ENCODE measurements around the gene GLIS1. TPM values are rescaled to one million over a fixed set of nuclear protein-coding genes. Genes with fewer than 3 reads are reported as not detected.

The GLIS1 gene
- polyA plus RNA-seq, 3 donors: not detected

DNA sequence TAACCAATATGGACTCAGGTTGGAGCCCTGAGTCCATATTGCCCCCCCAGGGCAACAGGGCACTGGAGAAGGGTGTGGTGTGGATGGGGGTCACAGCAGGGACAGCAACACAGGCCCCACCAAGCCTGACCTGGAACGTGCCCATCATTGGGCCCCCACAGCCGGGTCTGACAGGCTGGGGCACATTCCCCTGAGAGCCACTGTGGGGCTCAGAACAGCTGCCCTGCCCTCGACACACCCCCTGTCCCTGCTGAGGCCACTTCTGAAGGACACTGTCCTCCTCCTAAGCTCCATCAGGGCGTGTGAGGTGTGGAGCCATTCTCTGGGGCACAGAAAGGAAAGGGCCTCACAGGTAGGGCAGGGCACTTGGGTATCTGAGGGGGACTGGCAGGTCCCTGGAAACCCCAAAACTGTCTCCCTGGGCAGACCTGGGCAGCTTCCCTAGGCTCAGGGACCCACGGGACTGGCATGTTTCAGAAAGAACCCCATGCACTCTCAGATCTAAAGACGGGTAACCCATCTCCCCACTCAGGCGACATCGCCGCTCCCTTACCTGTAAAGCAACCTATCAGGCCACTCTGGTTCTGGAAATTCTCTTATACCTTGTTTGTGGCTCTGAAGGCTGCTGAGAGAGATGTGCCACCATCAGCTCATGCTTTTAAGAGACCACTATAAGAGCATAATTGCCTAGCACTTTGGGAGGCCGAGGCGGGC lies 184.2 kb downstream of the GLIS1 start:
- peaks cover 0 to 10% (median 7%) of the 10 kb centered on the region in 3 donors for H3K27me3 Mint-ChIP-seq (ENCODE audit: low read depth in 3 of 3)
- no peaks in the 10 kb centered on the region for H3K9me3 ChIP-seq (replicated peaks in 1 of 2; ENCODE audit: control insufficient read depth in 1 of 2, insufficient read depth in 1 of 2, low read length in 2 of 2)
- no peaks in the 10 kb centered on the region for H3K36me3 Mint-ChIP-seq
- no peaks in the 10 kb centered on the region for H3K36me3 ChIP-seq (replicated peaks in 1 of 2; ENCODE audit: control insufficient read depth in 1 of 2, insufficient read depth in 2 of 2, low read length in 2 of 2)
- no peak overlapping the region for H3K4me3 Mint-ChIP-seq
- no peaks in the 10 kb centered on the region for H3K9me3 Mint-ChIP-seq
- no peaks in the 10 kb centered on the region for H3K4me1 Mint-ChIP-seq
- no peak overlapping the region for H3K27ac Mint-ChIP-seq
- H3K79me2 ChIP-seq (ENCODE audit: insufficient read depth, low read length): no peaks in the 10 kb centered on the region
- no peaks in the 10 kb centered on the region for H3K4me1 ChIP-seq (ENCODE audit: control insufficient read depth in 1 of 2, insufficient read depth in 2 of 2, low read length in 2 of 2)
- no peak overlapping the region for H3K9ac ChIP-seq (ENCODE audit: insufficient read depth, low read length, poor library complexity, severe bottlenecking)
- no peak overlapping the region for H3K4me2 ChIP-seq (replicated peaks; ENCODE audit: extremely low read depth, low read length, poor library complexity, severe bottlenecking)
- H3K27me3 ChIP-seq (ENCODE audit: control insufficient read depth in 2 of 2, insufficient read depth in 2 of 2, low read length in 2 of 2): no peaks in the 10 kb centered on the region
- no peak overlapping the region for H3K4me3 ChIP-seq (replicated peaks in 1 of 3; ENCODE audit: low read depth in 2 of 3, low read length in 3 of 3)
- no peak for DNase-seq
- intact Hi-C loops (cut with micrococcal nuclease): no loop called here
- no peak overlapping the region for H2AFZ ChIP-seq (ENCODE audit: insufficient read depth, low read depth, low read length, poor library complexity, severe bottlenecking)
- H3K27ac ChIP-seq (ENCODE audit: low read depth in 1 of 2, low read length in 2 of 2): no peak overlapping the region
- H4K20me1 ChIP-seq (ENCODE audit: insufficient read depth, low read length): no peaks in the 10 kb centered on the region
- 98% methylated on average over 9 of the region's 11 CpGs for whole genome bisulfite sequencing (ENCODE audit: insufficient coverage)
- TF ChIP-seq, protein P1, sequence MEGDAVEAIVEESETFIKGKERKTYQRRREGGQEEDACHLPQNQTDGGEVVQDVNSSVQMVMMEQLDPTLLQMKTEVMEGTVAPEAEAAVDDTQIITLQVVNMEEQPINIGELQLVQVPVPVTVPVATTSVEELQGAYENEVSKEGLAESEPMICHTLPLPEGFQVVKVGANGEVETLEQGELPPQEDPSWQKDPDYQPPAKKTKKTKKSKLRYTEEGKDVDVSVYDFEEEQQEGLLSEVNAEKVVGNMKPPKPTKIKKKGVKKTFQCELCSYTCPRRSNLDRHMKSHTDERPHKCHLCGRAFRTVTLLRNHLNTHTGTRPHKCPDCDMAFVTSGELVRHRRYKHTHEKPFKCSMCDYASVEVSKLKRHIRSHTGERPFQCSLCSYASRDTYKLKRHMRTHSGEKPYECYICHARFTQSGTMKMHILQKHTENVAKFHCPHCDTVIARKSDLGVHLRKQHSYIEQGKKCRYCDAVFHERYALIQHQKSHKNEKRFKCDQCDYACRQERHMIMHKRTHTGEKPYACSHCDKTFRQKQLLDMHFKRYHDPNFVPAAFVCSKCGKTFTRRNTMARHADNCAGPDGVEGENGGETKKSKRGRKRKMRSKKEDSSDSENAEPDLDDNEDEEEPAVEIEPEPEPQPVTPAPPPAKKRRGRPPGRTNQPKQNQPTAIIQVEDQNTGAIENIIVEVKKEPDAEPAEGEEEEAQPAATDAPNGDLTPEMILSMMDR (IDR thresholded peaks at IDR 0.05): no peak

DNA sequence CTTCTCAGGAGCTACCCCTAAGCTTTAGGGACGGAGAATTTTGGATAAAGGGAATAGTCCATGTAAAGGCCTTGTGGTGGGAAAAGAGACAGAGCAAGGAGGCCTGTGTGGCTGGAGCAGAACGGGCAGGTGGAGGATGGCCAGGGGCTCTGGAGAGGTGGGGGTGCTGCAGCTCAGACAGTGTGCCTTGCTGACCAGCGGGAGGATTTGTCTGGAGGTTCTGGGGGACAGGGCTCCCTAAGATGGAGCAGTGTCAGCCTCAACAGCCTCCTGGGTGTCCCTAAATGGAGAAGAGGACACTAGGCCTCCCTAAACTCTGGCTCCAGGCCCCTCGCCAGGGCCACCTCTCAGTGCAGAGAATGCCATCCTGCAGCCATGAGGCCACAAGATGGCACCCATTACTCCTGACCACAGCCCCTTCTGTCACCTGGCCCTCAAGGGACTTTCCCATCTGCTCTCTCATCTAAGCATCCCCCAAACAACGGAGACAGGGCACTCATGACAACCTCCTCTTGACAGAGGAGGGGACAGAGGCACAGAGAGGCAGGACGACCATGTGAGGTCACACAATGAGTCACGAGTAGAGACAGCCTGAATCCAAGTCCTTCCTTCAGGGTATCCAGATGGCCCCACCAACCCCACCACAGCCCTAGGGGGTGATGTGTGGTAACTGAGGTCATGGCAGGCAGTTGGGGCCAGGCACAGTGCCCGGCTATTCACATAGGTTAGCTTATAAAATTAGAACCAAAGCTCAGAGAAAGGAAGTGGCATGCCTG lies 185.0 kb downstream of the GLIS1 start:
- no peaks in the 10 kb centered on the region for H3K4me1 Mint-ChIP-seq
- no peaks in the 10 kb centered on the region for H3K36me3 ChIP-seq (replicated peaks in 1 of 2; ENCODE audit: control insufficient read depth in 1 of 2, insufficient read depth in 2 of 2, low read length in 2 of 2)
- no peak overlapping the region for H3K27ac ChIP-seq (ENCODE audit: low read depth in 1 of 2, low read length in 2 of 2)
- H2AFZ ChIP-seq (ENCODE audit: insufficient read depth, low read depth, low read length, poor library complexity, severe bottlenecking): no peak overlapping the region
- no peaks in the 10 kb centered on the region for H3K4me1 ChIP-seq (ENCODE audit: control insufficient read depth in 1 of 2, insufficient read depth in 2 of 2, low read length in 2 of 2)
- H3K9me3 ChIP-seq (replicated peaks in 1 of 2; ENCODE audit: control insufficient read depth in 1 of 2, insufficient read depth in 1 of 2, low read length in 2 of 2): no peaks in the 10 kb centered on the region
- no peaks in the 10 kb centered on the region for H4K20me1 ChIP-seq (ENCODE audit: insufficient read depth, low read length)
- WGBS (ENCODE audit: insufficient coverage): 73% methylated on average over 5 of the region's 8 CpGs
- H3K4me2 ChIP-seq (replicated peaks; ENCODE audit: extremely low read depth, low read length, poor library complexity, severe bottlenecking): no peak overlapping the region
- no peak overlapping the region for H3K4me3 ChIP-seq (replicated peaks in 1 of 3; ENCODE audit: low read depth in 2 of 3, low read length in 3 of 3)
- H3K9ac ChIP-seq (ENCODE audit: insufficient read depth, low read length, poor library complexity, severe bottlenecking): no peak overlapping the region
- H3K79me2 ChIP-seq (ENCODE audit: insufficient read depth, low read length): no peaks in the 10 kb centered on the region
- intact Hi-C loops (cut with micrococcal nuclease): no loop called here
- TF ChIP-seq, protein P1 (IDR thresholded peaks at IDR 0.05): no peak
- H3K27me3 Mint-ChIP-seq (ENCODE audit: low read depth in 3 of 3): peaks cover 0 to 7% (median 6%) of the 10 kb centered on the region in 3 donors
- H3K4me3 Mint-ChIP-seq: no peak overlapping the region
- H3K27ac Mint-ChIP-seq: peak overlapping the region in 1 of 7 donors; percentile 74
- H3K36me3 Mint-ChIP-seq: no peaks in the 10 kb centered on the region
- H3K9me3 Mint-ChIP-seq: no peaks in the 10 kb centered on the region
- no peak for DNase-seq
- no peaks in the 10 kb centered on the region for H3K27me3 ChIP-seq (ENCODE audit: control insufficient read depth in 2 of 2, insufficient read depth in 2 of 2, low read length in 2 of 2)
